OCI-LY3 (cell line): ENCODE data around the gene LINGO3.

Experiments used
- H2AFZ ChIP-seq: fragments of 200-600, 300-600 bp; shearing (Covaris generic); 2 replicates; pipeline ENCODE4 v1.6.0; 2014; ENCODE audit warnings: antibody characterized with exemption, low read depth, low read length
- H3K27ac ChIP-seq: fragments of 200-600, 300-600 bp; sonication (generic); 2 replicates; pipeline ENCODE4 v1.5.1; 2014; ENCODE audit warnings: mild to moderate bottlenecking, low read length, moderate library complexity, mixed read lengths
- H3K27me3 ChIP-seq: fragments of 200-600, 300-600 bp; sonication (generic); 2 replicates; pipeline ENCODE4 v1.6.1; 2014; ENCODE audit warnings: low read depth, low read length, mixed read lengths
- H3K36me3 ChIP-seq: fragments of 200-600, 300-600 bp; sonication (generic); replicated peaks from 2 replicates; pipeline ENCODE3; 2014; ENCODE audit warnings: low read depth, low read length, mixed read lengths
- H3K4me1 ChIP-seq: fragments of 300-600, 200-600 bp; sonication (generic); 2 replicates; pipeline ENCODE4 v1.6.1; 2014; ENCODE audit warnings: low read length, mixed read lengths
- H3K4me2 ChIP-seq: fragments of 200-600, 300-600 bp; sonication (generic); 2 replicates; pipeline ENCODE4 v1.6.1; 2014; ENCODE audit warnings: low read length, mixed read lengths
- H3K4me3 ChIP-seq: fragments of 300-600, 200-600 bp; sonication (generic); 2 replicates; pipeline ENCODE4 v1.5.1; 2014; ENCODE audit warnings: antibody characterized with exemption, mild to moderate bottlenecking, low read length, moderate library complexity
- H3K79me2 ChIP-seq: fragments of 300-600, 200-600 bp; shearing (Covaris generic); 2 replicates; pipeline ENCODE4 v1.6.1; 2014; ENCODE audit warnings: mild to moderate bottlenecking, low read length, mixed read lengths
- H3K9ac ChIP-seq: fragments of 300-600, 200-600 bp; shearing (Covaris generic); 2 replicates; pipeline ENCODE4 v1.6.0; 2014; ENCODE audit warnings: mild to moderate bottlenecking, low read length, moderate library complexity
- H3K9me3 ChIP-seq: fragments of 200-600, 300-600 bp; shearing (Covaris generic); 2 replicates; pipeline ENCODE4 v1.6.1; 2014; ENCODE audit warnings: low read length, mixed read lengths; ENCODE audit not compliant: insufficient read depth
- H4K20me1 ChIP-seq: fragments of 200-600, 300-600 bp; sonication (generic); 2 replicates; pipeline ENCODE4 v1.6.1; 2016; ENCODE audit warnings: low read length, mixed read lengths; ENCODE audit not compliant: insufficient read depth
- CTCF ChIP-seq: fragments of 200-600, 300-600 bp; sonication (generic); IDR thresholded peaks from 2 replicates; pipeline ENCODE4 v1.5.1; 2014; ENCODE audit warnings: antibody characterized with exemption, low read length, low read depth
- EZH2phosphoT487 ChIP-seq: fragments of 200-600 bp; shearing (Covaris generic); IDR thresholded peaks from 2 replicates; pipeline ENCODE4 v1.6.1; 2018; ENCODE audit warnings: antibody characterized with exemption, mixed run types, low read depth

LINGO3 gene

DNA sequence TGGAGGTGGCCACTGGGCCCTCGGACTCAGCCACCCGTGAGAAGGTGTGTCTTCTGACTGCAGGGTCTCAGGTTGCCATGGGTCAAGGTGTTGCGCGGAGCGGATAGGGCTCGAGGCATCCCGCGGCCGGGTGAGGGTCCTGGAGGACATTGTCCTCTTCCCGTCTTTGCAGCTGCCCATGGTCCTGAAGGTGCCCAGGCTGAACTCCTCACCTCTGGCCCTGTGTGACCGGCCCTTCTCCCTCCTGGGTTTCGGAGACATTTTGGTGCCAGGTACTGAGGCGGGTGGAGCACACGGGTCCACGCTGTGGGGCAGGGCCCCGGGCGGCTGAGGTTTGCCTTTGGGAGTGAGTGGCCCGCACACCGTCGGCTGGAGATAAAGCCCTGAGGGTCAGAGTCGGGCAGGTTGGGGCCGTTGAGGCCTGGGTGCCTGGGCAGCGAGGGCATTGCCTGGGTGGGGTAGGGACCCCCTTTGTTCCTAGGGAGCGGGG is 36.5 kb upstream of the LINGO3 start:
- no peak overlapping the region for H2AFZ ChIP-seq
- no peak overlapping the region for H3K27ac ChIP-seq
- TF ChIP-seq EZH2phosphoT487: no peak
- TF ChIP-seq CTCF: no peak
- no peak overlapping the region for H3K4me2 ChIP-seq
- H3K9ac ChIP-seq: no peak overlapping the region
- no peaks in the 10 kb centered on the region for H3K27me3 ChIP-seq
- H3K4me3 ChIP-seq: no peak overlapping the region
- H3K9me3 ChIP-seq: no peaks in the 10 kb centered on the region
- H3K79me2 ChIP-seq: no peaks in the 10 kb centered on the region
- no peaks in the 10 kb centered on the region for H3K36me3 ChIP-seq
- H3K4me1 ChIP-seq: no peaks in the 10 kb centered on the region
- no peaks in the 10 kb centered on the region for H4K20me1 ChIP-seq

GRCh38 chr19:2343289-2343982 is 35.5 kb upstream of the LINGO3 start:
- H3K27me3 ChIP-seq: no peaks in the 10 kb centered on the region
- H3K4me3 ChIP-seq: no peak overlapping the region
- no peak overlapping the region for H2AFZ ChIP-seq
- no peaks in the 10 kb centered on the region for H3K4me1 ChIP-seq
- no peaks in the 10 kb centered on the region for H3K79me2 ChIP-seq
- TF ChIP-seq EZH2phosphoT487: no peak
- H3K36me3 ChIP-seq: no peaks in the 10 kb centered on the region
- H4K20me1 ChIP-seq: no peaks in the 10 kb centered on the region
- H3K9me3 ChIP-seq: no peaks in the 10 kb centered on the region
- H3K27ac ChIP-seq: no peak overlapping the region
- no peak overlapping the region for H3K4me2 ChIP-seq
- H3K9ac ChIP-seq: no peak overlapping the region

DNA sequence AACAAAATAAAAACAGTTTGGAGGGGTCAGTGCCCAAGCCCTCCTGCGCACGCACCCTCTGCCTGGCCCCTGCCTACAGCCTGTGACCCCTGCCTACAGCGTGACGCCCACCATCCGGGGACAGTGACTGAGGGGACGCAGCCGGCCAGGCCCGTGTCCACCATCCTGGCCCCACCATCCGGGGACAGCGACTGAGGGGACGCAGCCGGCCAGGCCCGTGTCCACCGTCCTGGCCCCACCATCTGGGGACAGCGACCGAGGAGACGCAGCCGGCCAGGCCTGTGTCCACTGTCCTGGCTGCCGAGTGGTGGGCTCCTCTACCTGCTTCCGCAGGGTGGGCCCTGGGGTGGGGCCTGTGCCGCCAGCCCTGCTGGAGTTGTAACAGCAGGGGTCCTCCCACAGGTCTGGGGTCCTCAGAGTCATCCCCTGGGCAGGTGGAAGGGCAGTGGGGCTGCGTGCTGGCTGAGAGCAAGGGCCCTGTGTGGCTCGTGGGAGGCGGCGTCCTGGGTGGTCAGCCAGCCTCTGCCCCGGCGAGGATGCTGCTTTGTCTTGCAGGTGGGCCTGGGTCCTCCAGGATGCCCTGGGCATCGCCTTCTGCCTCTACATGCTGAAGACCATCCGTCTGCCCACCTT is 34.8 kb upstream of the LINGO3 start:
- H3K4me3 ChIP-seq: no peak overlapping the region
- peaks cover 7% of the 10 kb centered on the region; the same call in 1 of the 2 replicates for H3K79me2 ChIP-seq
- no peaks in the 10 kb centered on the region for H3K4me1 ChIP-seq
- no peaks in the 10 kb centered on the region for H4K20me1 ChIP-seq
- TF ChIP-seq CTCF: no peak
- no peak overlapping the region for H2AFZ ChIP-seq
- H3K27ac ChIP-seq: no peak overlapping the region
- H3K9ac ChIP-seq: no peak overlapping the region
- H3K4me2 ChIP-seq: no peak overlapping the region
- no peaks in the 10 kb centered on the region for H3K36me3 ChIP-seq
- no peaks in the 10 kb centered on the region for H3K9me3 ChIP-seq
- no peaks in the 10 kb centered on the region for H3K27me3 ChIP-seq

- no peak overlapping the region for H3K4me3 ChIP-seq
- H3K9ac ChIP-seq: no peak overlapping the region
- TF ChIP-seq CTCF: no peak
- TF ChIP-seq EZH2phosphoT487: no peak
- no peak overlapping the region for H3K27ac ChIP-seq
- no peaks in the 10 kb centered on the region for H3K4me1 ChIP-seq
- H3K4me2 ChIP-seq: no peak overlapping the region
- no peak overlapping the region for H2AFZ ChIP-seq
- no peaks in the 10 kb centered on the region for H4K20me1 ChIP-seq
- no peaks in the 10 kb centered on the region for H3K9me3 ChIP-seq
- peaks cover 8% of the 10 kb centered on the region; the same call in 1 of the 2 replicates for H3K79me2 ChIP-seq
- H3K36me3 ChIP-seq: no peaks in the 10 kb centered on the region
- H3K27me3 ChIP-seq: no peaks in the 10 kb centered on the region
Measured at GRCh38 chr19:2341982-2342381, 34.0 kb upstream of the LINGO3 start.
